GM12878 (cell line): ENCODE measurements around the gene NSMCE1. TPM values are rescaled to one million over a fixed set of nuclear protein-coding genes. Genes with fewer than 3 reads are reported as not detected.

Experiments
- ATAC-seq: fragments of 200-7000 bp; cut with Tn5 transposase; 3 replicates; pipeline ENCODE4 v1.9.1; 2020; ENCODE audit warnings: mild to moderate bottlenecking, moderate library complexity
- BruUV-seq: library from RNA; stranded (reverse); fragments of 400-500 nt; replicated peaks from 2 replicates; lab custom pipeline; 2021; lab: Mats Ljungman, UMichigan
- CTCF ChIA-PET: fragments of 300-600 bp; sonication (Branson Sonifier 250); formaldehyde crosslinking; extraction: SDS; loops from one replicate; lab custom pipeline; 2021; ENCODE audit warnings: inconsistent platforms; lab: Yijun Ruan, JAX
- POLR2A ChIA-PET: fragments of 350-600 bp; formaldehyde crosslinking; extraction: SDS; loops from one replicate; lab custom pipeline; 2021; ENCODE audit warnings: inconsistent platforms; lab: Charles Lee
- RAD21 ChIA-PET: fragments of 300-600 bp; sonication (Branson Sonifier 250); formaldehyde crosslinking; loops from one replicate; lab custom pipeline; 2023; ENCODE audit warnings: antibody characterized with exemption; ENCODE audit not compliant: unreplicated experiment; lab: Charles Lee
- SMC1A ChIA-PET: fragments of 300-600 bp; sonication (Branson Sonifier 250); formaldehyde crosslinking; loops from one replicate; lab custom pipeline; 2023; ENCODE audit not compliant: unreplicated experiment, uncharacterized antibody; lab: Charles Lee
- DNase-seq: peaks from one replicate; pipeline ENCODE4 v3.0.0-alpha.2; 2011; ENCODE audit warnings: low read depth, low spot score
- FAIRE-seq: peaks from 3 replicates; lab custom pipeline; 2011; peaks lifted over from hg19 to GRCh38; lab: Jason Lieb, UNC
- H2AFZ ChIP-seq: 2 replicates; pipeline ENCODE4 v1.6.0; 2011; ENCODE audit warnings: low read depth, low read length, control low read depth; ENCODE audit not compliant: control insufficient read depth
- H3K27ac ChIP-seq: 2 replicates; pipeline ENCODE4 v1.5.1; 2011; ENCODE audit warnings: control low read depth; ENCODE audit not compliant: control insufficient read depth, insufficient read depth
- H3K27me3 ChIP-seq, 2 experiments: replicated peaks in 1 of 2; 2 replicates each; pipeline versions ENCODE4 v1.6.0 to v1.6.1; 2011; ENCODE audit warnings: low read length in 1 of 2; ENCODE audit not compliant: control insufficient read depth in 2 of 2, insufficient read depth in 2 of 2
- H3K36me3 ChIP-seq, 2 experiments: 2 replicates each; pipeline ENCODE4 v1.5.1; 2011; ENCODE audit warnings: low read length in 1 of 2; ENCODE audit not compliant: control insufficient read depth in 2 of 2, insufficient read depth in 2 of 2
- H3K4me1 ChIP-seq: 2 replicates; pipeline ENCODE4 v1.6.1; 2011; ENCODE audit warnings: mild to moderate bottlenecking, low read length, moderate library complexity, mixed read lengths; ENCODE audit not compliant: control insufficient read depth, insufficient read depth
- H3K4me2 ChIP-seq: 2 replicates; pipeline ENCODE4 v1.6.0; 2011; ENCODE audit warnings: control low read depth; ENCODE audit not compliant: control insufficient read depth, insufficient read depth
- H3K4me3 ChIP-seq: fragments of 200-600 bp; sonication (generic); 2 replicates; pipeline ENCODE4 v1.5.1; 2016
- H3K79me2 ChIP-seq: 2 replicates; pipeline ENCODE4 v1.6.0; 2011; ENCODE audit warnings: low read length; ENCODE audit not compliant: control insufficient read depth, insufficient read depth
- H3K9ac ChIP-seq: 2 replicates; pipeline ENCODE4 v1.8.0; 2011; ENCODE audit warnings: low read length, control low read depth, mixed read lengths; ENCODE audit not compliant: control insufficient read depth, insufficient read depth
- H3K9me3 ChIP-seq: replicated peaks from 3 replicates; pipeline ENCODE4 v1.5.1; 2011; ENCODE audit warnings: mild to moderate bottlenecking, low read length; ENCODE audit not compliant: control insufficient read depth, insufficient read depth
- H4K20me1 ChIP-seq: 2 replicates; pipeline ENCODE4 v1.6.0; 2011; ENCODE audit not compliant: control insufficient read depth, insufficient read depth
- BCL11A ChIP-seq: IDR thresholded peaks from 2 replicates; pipeline ENCODE4 v1.6.1; 2011; ENCODE audit warnings: low read depth, low read length
- MEF2B ChIP-seq: fragments of 450-650 bp; IDR thresholded peaks from 2 replicates; pipeline ENCODE4 v1.6.1; 2018; ENCODE audit warnings: mild to moderate bottlenecking, moderate library complexity; ENCODE audit not compliant: partially characterized antibody, poor library complexity, severe bottlenecking
- NRF1 ChIP-seq: conservative IDR thresholded peaks from 2 replicates; pipeline ENCODE4 v1.6.1; 2011; ENCODE audit warnings: mild to moderate bottlenecking, low read depth, low read length, improper control_type of control experiment
- RAD21 ChIP-seq: IDR thresholded peaks from 2 replicates; pipeline ENCODE4 v1.6.1; 2011; ENCODE audit warnings: mild to moderate bottlenecking, low read depth, low read length, moderate library complexity; ENCODE audit not compliant: insufficient read depth
- SREBF1 ChIP-seq: IDR thresholded peaks from 2 replicates; pipeline ENCODE4 v1.6.1; 2012; ENCODE audit warnings: mild to moderate bottlenecking, low read length
- SUPT20H ChIP-seq: IDR thresholded peaks from 2 replicates; pipeline ENCODE4 v1.6.1; 2011; ENCODE audit warnings: low read depth, mild to moderate bottlenecking, low read length, moderate library complexity, borderline replicate concordance; ENCODE audit not compliant: control insufficient read depth
- SUZ12 ChIP-seq: fragments of 200-600 bp; sonication (generic); IDR thresholded peaks from one replicate; pipeline ENCODE4 v1.6.1; 2018; ENCODE audit warnings: antibody characterized with exemption, mild to moderate bottlenecking; ENCODE audit not compliant: unreplicated experiment
- TCF12 ChIP-seq: IDR thresholded peaks from 2 replicates; pipeline ENCODE4 v1.6.1; 2011; ENCODE audit warnings: low read depth, mild to moderate bottlenecking, low read length
- ZBED1 ChIP-seq: IDR thresholded peaks from 2 replicates; pipeline ENCODE4 v1.6.1; 2016; ENCODE audit warnings: borderline replicate concordance
- ZBTB40 ChIP-seq: fragments of 450-650 bp; IDR thresholded peaks from 2 replicates; pipeline ENCODE4 v1.6.1; 2016; ENCODE audit warnings: mild to moderate bottlenecking, moderate library complexity, borderline replicate concordance
- WGBS: methylation state at CpG from one replicate; pipeline ENCODE4 v1.1.6; 2016; ENCODE audit warnings: low lambda C conversion rate; ENCODE audit not compliant: insufficient replicate concordance, insufficient coverage; ENCODE audit errors: missing lambda C conversion rate; 5-methylcytosine and 5-hydroxymethylcytosine counted together
- in situ Hi-C: fragments of 300-500 bp; cut with MboI; formaldehyde crosslinking; loops from 9 replicates; pipeline ENCODE4 v1.14.3; 2018; ENCODE audit warnings: mixed read lengths
- intact Hi-C: fragments of 100-400 bp; cut with micrococcal nuclease; formaldehyde crosslinking; loops from one replicate; pipeline ENCODE4 v1.14.2; 2022; ENCODE audit not compliant: unreplicated experiment
- polyA plus RNA-seq, 11 experiments: library from polyadenylated mRNA; depleted of rRNA in 4 of 11; unstranded in 6 of 11; stranded (reverse) in 5 of 11; fragments of >200 nt; fragmentation: Nextera tagmentation in 4 of 11; fragmentation: Illumina TruSeq in 1 of 11; extraction: Ambion mirVana in 4 of 11; extraction: Trizol in 1 of 11; gene quantifications; 1 replicate in 1 of 11; 2 replicates in 10 of 11; pipeline versions ENCODE4 v1.2.1 to v1.2.3, GENCODE V29; 2011 to 2016; ENCODE audit warnings: inconsistent platforms in 2 of 11, missing spikeins in 2 of 11, low read depth in 1 of 11
- total RNA-seq, 4 experiments: library from RNA; depleted of rRNA in 3 of 4; stranded (reverse); fragments of >200 nt in 3 of 4; fragmentation: Illumina TruSeq in 1 of 4; extraction: Trizol in 1 of 4; gene quantifications; 2 replicates each; pipeline versions ENCODE4 v1.2.1 to v1.2.3, GENCODE V29; 2013 to 2021

NSMCE1 gene
- total and polyA plus RNA-seq, 10 of the 15 experiments (the other 5 are each of a cell fraction or from before 2014, with no cell fraction given): 54.0 to 214 (median 71.4) TPM

GRCh38 chr16:27224741-27225300 is 43.8 kb downstream of the NSMCE1 start:
- intact Hi-C loops: no loop called here
- no TSS peak for BruUV-seq
- Histone ChIP-seq H4K20me1 (no peaks in the 10 kb centered on the region), H3K9me3 (no peaks in the 10 kb centered on the region), H3K9ac (no peak overlapping the region), H3K27me3 (no peaks in the 10 kb centered on the region), H3K4me1 (peaks cover 4% of the 10 kb centered on the region; the same call in 1 of the 2 replicates), H3K36me3 (peaks cover 0 to 3% of the 10 kb centered on the region in 2 experiments; a peak in 2 of 4 replicates), H3K4me3 (no peak overlapping the region), H3K79me2 (no peaks in the 10 kb centered on the region), H3K27ac (no peak overlapping the region), H2AFZ (no peak overlapping the region), H3K4me2 (no peak overlapping the region)
- ChIA-PET SMC1A (interaction anchor here (1.1 to 1.4 kb wide), 3 partner anchors 25 to 181 kb away, joined by 3 to 8 read pairs (median 3); no protein-coding TSS in a partner anchor), CTCF (interaction anchor here (0.7 to 1.6 kb wide), 4 partner anchors 14 to 227 kb away, joined by 4 to 5 read pairs (median 4); no protein-coding TSS in a partner anchor), RAD21 (interaction anchor here (1.0 to 1.7 kb wide), 5 partner anchors 21 to 143 kb away, joined by 3 to 8 read pairs (median 5); partner anchors contain the start of gene KDM8), POLR2A (interaction anchor here (1.0 kb wide), 1 partner anchor 142 kb away, joined by 3 read pairs; no protein-coding TSS in a partner anchor)
- in situ Hi-C loops: no loop called here
- DNase-seq (no peak), FAIRE-seq (no peak), ATAC-seq (no peak)
- no peak for TF ChIP-seq ZBED1
- WGBS: 87% methylated on average over 19 of the region's 19 CpGs

GRCh38 chr16:27224271-27224737 is 44.3 kb downstream of the NSMCE1 start:
- ChIA-PET RAD21 (no interaction called here), CTCF (interaction anchor here (1.3 to 2.7 kb wide), 2 partner anchors 44 to 143 kb away, joined by 3 to 6 read pairs; no protein-coding TSS in a partner anchor), SMC1A (interaction anchor here (1.2 kb wide), 1 partner anchor 144 kb away, joined by 4 read pairs; no protein-coding TSS in a partner anchor), POLR2A (no interaction called here)
- H3K27me3 ChIP-seq: no peaks in the 10 kb centered on the region
- H3K27ac ChIP-seq: no peak overlapping the region
- H3K4me3 ChIP-seq: no peak overlapping the region
- intact Hi-C loops (no loop called here), in situ Hi-C loops (no loop called here)
- no TSS peak for BruUV-seq
- no peaks in the 10 kb centered on the region for H4K20me1 ChIP-seq
- H3K79me2 ChIP-seq: no peaks in the 10 kb centered on the region
- H3K36me3 ChIP-seq: peaks cover 0 to 3% of the 10 kb centered on the region in 2 experiments; a peak in 2 of 4 replicates
- H3K4me2 ChIP-seq: no peak overlapping the region
- H3K9ac ChIP-seq: no peak overlapping the region
- H3K4me1 ChIP-seq: peaks cover 4% of the 10 kb centered on the region; the same call in 1 of the 2 replicates
- H3K9me3 ChIP-seq: no peaks in the 10 kb centered on the region
- 92% methylated on average over 14 of the region's 14 CpGs for WGBS
- ATAC-seq: no peak
- FAIRE-seq: no peak
- H2AFZ ChIP-seq: no peak overlapping the region
- DNase-seq: no peak
- TF ChIP-seq SREBF1 (no peak), TCF12 (no peak), SUPT20H (no peak), RAD21 (no peak), MEF2B (no peak), SUZ12 (no peak), BCL11A (no peak), ZBTB40 (no peak), NRF1 (no peak)
